ENCODE data around the gene SIL1. TPM values are rescaled to one million over a fixed set of nuclear protein-coding genes. Genes with fewer than 3 reads are reported as not detected.

Gene SIL1
- total RNA-seq, 1 donor from 2014 or later, result 41.6 TPM

- Mint-ChIP-seq H3K9me3 (ENCODE audit: unreplicated experiment) (peaks cover 2% of the 10 kb centered on the region), H3K27ac (ENCODE audit: unreplicated experiment) (no peak overlapping the region), H3K27me3 (ENCODE audit: low read depth, unreplicated experiment) (no peaks in the 10 kb centered on the region), H3K4me3 (ENCODE audit: unreplicated experiment) (no peak overlapping the region), H3K36me3 (ENCODE audit: low read depth, unreplicated experiment) (no peaks in the 10 kb centered on the region), H3K4me1 (ENCODE audit: low read depth, unreplicated experiment) (peaks cover 2% of the 10 kb centered on the region)
- no peaks in the 10 kb centered on the region for H4K20me1 ChIP-seq (ENCODE audit: insufficient read depth, low read length)
- H3K4me3 ChIP-seq (ENCODE audit: insufficient read depth, low read depth, low read length), result no peak overlapping the region
- H3K9me3 ChIP-seq (ENCODE audit: insufficient read depth, low read depth, low read length), result no peaks in the 10 kb centered on the region
- DNase-seq (ENCODE audit: low read depth) (no peak), FAIRE-seq (no peak)
- no peak overlapping the region for H3K9ac ChIP-seq (ENCODE audit: low read length)
- H2AFZ ChIP-seq (ENCODE audit: low read depth, low read length), result no peak overlapping the region
- TF ChIP-seq, protein P1, sequence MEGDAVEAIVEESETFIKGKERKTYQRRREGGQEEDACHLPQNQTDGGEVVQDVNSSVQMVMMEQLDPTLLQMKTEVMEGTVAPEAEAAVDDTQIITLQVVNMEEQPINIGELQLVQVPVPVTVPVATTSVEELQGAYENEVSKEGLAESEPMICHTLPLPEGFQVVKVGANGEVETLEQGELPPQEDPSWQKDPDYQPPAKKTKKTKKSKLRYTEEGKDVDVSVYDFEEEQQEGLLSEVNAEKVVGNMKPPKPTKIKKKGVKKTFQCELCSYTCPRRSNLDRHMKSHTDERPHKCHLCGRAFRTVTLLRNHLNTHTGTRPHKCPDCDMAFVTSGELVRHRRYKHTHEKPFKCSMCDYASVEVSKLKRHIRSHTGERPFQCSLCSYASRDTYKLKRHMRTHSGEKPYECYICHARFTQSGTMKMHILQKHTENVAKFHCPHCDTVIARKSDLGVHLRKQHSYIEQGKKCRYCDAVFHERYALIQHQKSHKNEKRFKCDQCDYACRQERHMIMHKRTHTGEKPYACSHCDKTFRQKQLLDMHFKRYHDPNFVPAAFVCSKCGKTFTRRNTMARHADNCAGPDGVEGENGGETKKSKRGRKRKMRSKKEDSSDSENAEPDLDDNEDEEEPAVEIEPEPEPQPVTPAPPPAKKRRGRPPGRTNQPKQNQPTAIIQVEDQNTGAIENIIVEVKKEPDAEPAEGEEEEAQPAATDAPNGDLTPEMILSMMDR (IDR thresholded peaks at IDR 0.05; ENCODE audit: insufficient read depth, low read depth, low read length), result no peak
- TF ChIP-seq EZH2 (IDR thresholded peaks at IDR 0.05; ENCODE audit: insufficient read depth, low read length), result no peak
- no peak overlapping the region for H3K27ac ChIP-seq (ENCODE audit: low read depth, low read length)
- peaks cover 3% of the 10 kb centered on the region for H3K4me1 ChIP-seq (ENCODE audit: insufficient read depth, low read length)
- no peaks in the 10 kb centered on the region for H3K27me3 ChIP-seq (ENCODE audit: insufficient read depth, low read length)
- H3K4me2 ChIP-seq (ENCODE audit: low read length), result no peak overlapping the region
- no peaks in the 10 kb centered on the region for H3K79me2 ChIP-seq (ENCODE audit: insufficient read depth, low read length)
- no peaks in the 10 kb centered on the region for H3K36me3 ChIP-seq (ENCODE audit: insufficient read depth, low read length)
These were observed 14.3 kb upstream of the SIL1 start for GRCh38 chr5:139212486-139212885.

DNA sequence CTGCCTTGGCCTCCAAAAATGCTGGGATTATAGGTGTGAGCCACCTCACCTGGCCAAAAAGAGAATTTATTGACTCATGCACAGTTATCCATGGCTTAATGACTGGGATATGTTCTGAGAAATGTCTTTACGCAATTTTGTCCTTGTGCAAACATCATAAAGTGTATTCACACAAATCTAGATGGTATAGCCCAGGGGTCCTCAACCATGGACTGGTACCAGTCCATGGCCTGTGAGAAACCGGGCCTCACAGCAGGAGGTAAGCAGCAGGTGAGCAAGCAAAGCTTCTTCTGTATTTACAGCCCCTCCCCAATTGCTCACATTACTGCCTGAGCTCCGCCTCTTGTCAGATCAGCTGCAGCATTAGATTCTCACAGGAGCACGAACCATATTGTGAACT, 12.4 kb upstream of the SIL1 start:
- no peak for FAIRE-seq
- H3K4me2 ChIP-seq (ENCODE audit: low read length), result no peak overlapping the region

More for the DNA sequence above, 12.4 kb upstream of the SIL1 start:
- H3K36me3 Mint-ChIP-seq (ENCODE audit: low read depth, unreplicated experiment), result no peaks in the 10 kb centered on the region
- Histone ChIP-seq H3K4me3 (ENCODE audit: insufficient read depth, low read depth, low read length) (no peak overlapping the region), H3K9ac (ENCODE audit: low read length) (no peak overlapping the region), H3K4me1 (ENCODE audit: insufficient read depth, low read length) (no peaks in the 10 kb centered on the region), H3K27me3 (ENCODE audit: insufficient read depth, low read length) (no peaks in the 10 kb centered on the region), H3K27ac (ENCODE audit: low read depth, low read length) (no peak overlapping the region), H2AFZ (ENCODE audit: low read depth, low read length) (no peak overlapping the region), H3K9me3 (ENCODE audit: insufficient read depth, low read depth, low read length) (no peaks in the 10 kb centered on the region), H3K36me3 (ENCODE audit: insufficient read depth, low read length) (no peaks in the 10 kb centered on the region), H4K20me1 (ENCODE audit: insufficient read depth, low read length) (no peaks in the 10 kb centered on the region), H3K79me2 (ENCODE audit: insufficient read depth, low read length) (no peaks in the 10 kb centered on the region)
- no peaks in the 10 kb centered on the region for H3K27me3 Mint-ChIP-seq (ENCODE audit: low read depth, unreplicated experiment)
- H3K4me1 Mint-ChIP-seq (ENCODE audit: low read depth, unreplicated experiment), result peaks cover 2% of the 10 kb centered on the region
- H3K4me3 Mint-ChIP-seq (ENCODE audit: unreplicated experiment), result no peak overlapping the region
- no peak overlapping the region for H3K27ac Mint-ChIP-seq (ENCODE audit: unreplicated experiment)
- TF ChIP-seq EZH2 (IDR thresholded peaks at IDR 0.05; ENCODE audit: insufficient read depth, low read length), result no peak
- TF ChIP-seq, protein P1 (IDR thresholded peaks at IDR 0.05; ENCODE audit: insufficient read depth, low read depth, low read length), result no peak
- H3K9me3 Mint-ChIP-seq (ENCODE audit: unreplicated experiment), result peaks cover 2% of the 10 kb centered on the region
- no peak for DNase-seq (ENCODE audit: low read depth)
